ENCODE measurements around the gene HHIP. TPM values are rescaled to one million over a fixed set of nuclear protein-coding genes. Genes with fewer than 3 reads are reported as not detected.

HHIP gene
- total and polyA plus RNA-seq, 4 donors: 3.3 to 14.0 (median 6.6) TPM

GRCh38 chr4:144716778-144717177, 70.8 kb downstream of the HHIP start:
- H3K9ac ChIP-seq (ENCODE audit: low read depth in 1 of 2, low read length in 2 of 2): no peak overlapping the region
- H3K36me3 ChIP-seq (ENCODE audit: control insufficient read depth in 4 of 4, insufficient read depth in 3 of 4, low read depth in 1 of 4, low read length in 3 of 4): no peaks in the 10 kb centered on the region
- no peak for DNase-seq (ENCODE audit: low spot score)
- H3K4me3 ChIP-seq (ENCODE audit: low read depth in 1 of 3, low read length in 3 of 3): no peak overlapping the region
- H3K9me3 ChIP-seq (ENCODE audit: control insufficient read depth in 4 of 4, low read length in 3 of 4): no peaks in the 10 kb centered on the region
- no peak overlapping the region for H3K27ac ChIP-seq (ENCODE audit: low read depth in 1 of 2, low read length in 2 of 2)
- TF ChIP-seq RAD21 (IDR thresholded peaks at IDR 0.05) (no peak), HNF4A (conservative IDR thresholded peaks at IDR 0.05) (no peak), RXRA (IDR thresholded peaks at IDR 0.05) (no peak), ATF3 (IDR thresholded peaks at IDR 0.05) (no peak), FOXA1 (IDR thresholded peaks at IDR 0.05) (no peak), ZBTB33 (IDR thresholded peaks at IDR 0.05) (no peak), CTCF (IDR thresholded peaks at IDR 0.05; ENCODE audit: low read depth, low read length, missing input control) (no peak), REST (IDR thresholded peaks at IDR 0.05) (no peak)
- H3K27me3 ChIP-seq (ENCODE audit: control insufficient read depth in 4 of 4, insufficient read depth in 4 of 4, low read length in 3 of 4): no peaks in the 10 kb centered on the region
- 91% methylated on average over 5 of the region's 5 CpGs for WGBS
- no peaks in the 10 kb centered on the region for H3K4me1 ChIP-seq (ENCODE audit: control insufficient read depth in 4 of 4, insufficient read depth in 4 of 4, low read length in 3 of 4)

GRCh38 chr4:144718958-144719512, 73.1 kb downstream of the HHIP start:
- WGBS: 68% methylated on average over 4 of the region's 4 CpGs
- Histone ChIP-seq H3K4me1 (ENCODE audit: control insufficient read depth in 4 of 4, insufficient read depth in 4 of 4, low read length in 3 of 4) (no peaks in the 10 kb centered on the region), H3K27me3 (ENCODE audit: control insufficient read depth in 4 of 4, insufficient read depth in 4 of 4, low read length in 3 of 4) (no peaks in the 10 kb centered on the region), H3K9me3 (ENCODE audit: control insufficient read depth in 4 of 4, low read length in 3 of 4) (no peaks in the 10 kb centered on the region), H3K36me3 (ENCODE audit: control insufficient read depth in 4 of 4, insufficient read depth in 3 of 4, low read depth in 1 of 4, low read length in 3 of 4) (no peaks in the 10 kb centered on the region), H3K9ac (ENCODE audit: low read depth in 1 of 2, low read length in 2 of 2) (no peak overlapping the region), H3K4me3 (ENCODE audit: low read depth in 1 of 3, low read length in 3 of 3) (no peak overlapping the region), H3K27ac (ENCODE audit: low read depth in 1 of 2, low read length in 2 of 2) (no peak overlapping the region)
- TF ChIP-seq RAD21 (IDR thresholded peaks at IDR 0.05) (no peak), CTCF (IDR thresholded peaks at IDR 0.05; ENCODE audit: low read depth, low read length, missing input control) (no peak), GABPA (IDR thresholded peaks at IDR 0.05 in 1 of 2, conservative IDR thresholded peaks at IDR 0.05 in 1 of 2) (no peak), FOXA1 (IDR thresholded peaks at IDR 0.05) (no peak), NR2F2 (IDR thresholded peaks at IDR 0.05) (no peak), ATF3 (IDR thresholded peaks at IDR 0.05) (no peak), FOXA2 (IDR thresholded peaks at IDR 0.05) (no peak)
- DNase-seq (ENCODE audit: low spot score): no peak
